ENCODE data around the gene ZNRD2. TPM values are rescaled to one million over a fixed set of nuclear protein-coding genes. Genes with fewer than 3 reads are reported as not detected.

Gene ZNRD2
- total RNA-seq, 1 experiment from 2014 or later, result 70.9 TPM

DNA sequence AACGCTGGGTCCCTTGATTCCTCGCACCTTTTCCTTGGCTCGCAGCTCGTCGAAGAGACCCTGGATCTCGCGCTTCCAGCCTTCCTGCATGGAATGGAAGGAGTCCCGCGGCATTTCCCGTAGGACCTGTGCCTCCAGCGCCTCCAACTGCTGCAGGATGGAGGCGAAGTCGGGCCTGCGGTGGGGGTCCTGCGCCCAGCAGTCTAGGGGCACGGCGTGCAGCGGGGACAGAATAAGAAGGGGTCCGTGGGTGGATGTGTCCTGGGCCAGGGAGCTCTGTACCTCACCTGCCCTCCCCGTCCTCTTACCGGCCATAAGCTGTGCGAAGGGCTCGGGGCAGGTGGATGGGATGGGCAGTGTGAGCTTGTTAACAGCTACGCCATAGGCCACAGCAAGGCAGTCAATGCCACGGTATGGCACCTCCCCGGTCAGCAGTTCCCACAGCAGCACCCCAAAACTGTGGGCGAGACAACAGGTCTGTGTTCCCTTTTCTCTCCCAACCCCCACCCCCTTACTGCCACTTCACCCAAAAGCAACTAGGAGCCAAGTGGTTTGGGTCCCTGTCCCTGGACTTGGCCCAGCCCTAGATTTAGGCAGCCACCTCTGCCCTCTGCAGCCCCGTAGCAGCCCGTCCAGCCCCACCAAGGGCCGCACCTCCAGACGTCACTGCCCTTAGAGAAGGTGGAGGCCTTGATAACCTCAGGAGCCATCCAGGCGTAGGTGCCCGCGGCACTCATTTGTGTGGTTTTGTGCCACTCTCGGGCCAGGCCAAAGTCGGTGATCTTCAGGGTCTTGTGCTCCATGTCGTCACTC lies 37.5 kb downstream of the ZNRD2 start:
- DNase-seq (ENCODE audit: low spot score), result no peak
- POLR2A ChIA-PET, result interaction anchor here (1.2 to 2.0 kb wide), 4 partner anchors 8 to 45 kb away, joined by 3 to 6 read pairs (median 6); partner anchors contain the start of gene PCNX3
- H3K4me1 Mint-ChIP-seq, result peaks cover 24% of the 10 kb centered on the region
- H3K4me3 Mint-ChIP-seq, result peak overlapping the region; percentile 70
- CTCF ChIA-PET, result interaction anchor here (0.7 to 16.2 kb wide), 19 partner anchors 7 to 415 kb away, joined by 3 to 311 read pairs (median 4); partner anchors contain the start of genes FAM89B, KCNK7, PCNX3 and SCYL1
- ATAC-seq, result peak; percentile 0; the same call in 1 of the 2 replicates
- H3K27me3 Mint-ChIP-seq (ENCODE audit: low read depth), result peaks cover 6% of the 10 kb centered on the region; the same call in 1 of the 2 replicates
- peaks cover 10% of the 10 kb centered on the region for H3K36me3 Mint-ChIP-seq
- no peaks in the 10 kb centered on the region for H3K9me3 Mint-ChIP-seq
- TF ChIP-seq, protein P1, sequence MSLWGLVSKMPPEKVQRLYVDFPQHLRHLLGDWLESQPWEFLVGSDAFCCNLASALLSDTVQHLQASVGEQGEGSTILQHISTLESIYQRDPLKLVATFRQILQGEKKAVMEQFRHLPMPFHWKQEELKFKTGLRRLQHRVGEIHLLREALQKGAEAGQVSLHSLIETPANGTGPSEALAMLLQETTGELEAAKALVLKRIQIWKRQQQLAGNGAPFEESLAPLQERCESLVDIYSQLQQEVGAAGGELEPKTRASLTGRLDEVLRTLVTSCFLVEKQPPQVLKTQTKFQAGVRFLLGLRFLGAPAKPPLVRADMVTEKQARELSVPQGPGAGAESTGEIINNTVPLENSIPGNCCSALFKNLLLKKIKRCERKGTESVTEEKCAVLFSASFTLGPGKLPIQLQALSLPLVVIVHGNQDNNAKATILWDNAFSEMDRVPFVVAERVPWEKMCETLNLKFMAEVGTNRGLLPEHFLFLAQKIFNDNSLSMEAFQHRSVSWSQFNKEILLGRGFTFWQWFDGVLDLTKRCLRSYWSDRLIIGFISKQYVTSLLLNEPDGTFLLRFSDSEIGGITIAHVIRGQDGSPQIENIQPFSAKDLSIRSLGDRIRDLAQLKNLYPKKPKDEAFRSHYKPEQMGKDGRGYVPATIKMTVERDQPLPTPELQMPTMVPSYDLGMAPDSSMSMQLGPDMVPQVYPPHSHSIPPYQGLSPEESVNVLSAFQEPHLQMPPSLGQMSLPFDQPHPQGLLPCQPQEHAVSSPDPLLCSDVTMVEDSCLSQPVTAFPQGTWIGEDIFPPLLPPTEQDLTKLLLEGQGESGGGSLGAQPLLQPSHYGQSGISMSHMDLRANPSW (CRISPR knock-in tag; conservative IDR thresholded peaks at IDR 0.05; ENCODE audit: low read depth), result no peak
- TF ChIP-seq KAT7 (CRISPR knock-in tag; IDR thresholded peaks at IDR 0.05; ENCODE audit: borderline replicate concordance) (no peak), E2F4 (CRISPR knock-in tag; IDR thresholded peaks at IDR 0.05; ENCODE audit: borderline replicate concordance, low read depth) (no peak), MXD4 (CRISPR knock-in tag; IDR thresholded peaks at IDR 0.05; ENCODE audit: borderline replicate concordance) (no peak), FOXK1 (CRISPR knock-in tag; IDR thresholded peaks at IDR 0.05) (no peak)
- 0 out of 2 replicates have a peak overlapping the region, but pooled peaks have one; percentile 65 for H3K27ac Mint-ChIP-seq

- Mint-ChIP-seq H3K27ac (no peak overlapping the region), H3K27me3 (ENCODE audit: low read depth) (no peaks in the 10 kb centered on the region; the same call in 1 of the 2 replicates), H3K9me3 (no peaks in the 10 kb centered on the region), H3K4me1 (peaks cover 29% of the 10 kb centered on the region), H3K36me3 (peaks cover 6% of the 10 kb centered on the region), H3K4me3 (no peak overlapping the region)
- CTCF ChIA-PET, result interaction anchor here (1.1 to 16.2 kb wide), 2 partner anchors 18 to 68 kb away, joined by 3 to 311 read pairs; partner anchors contain the start of gene KCNK7
- POLR2A ChIA-PET, result no interaction called here
- no peak for ATAC-seq
- DNase-seq (ENCODE audit: low spot score), result no peak
- TF ChIP-seq RELA (CRISPR knock-in tag; IDR thresholded peaks at IDR 0.05; ENCODE audit: borderline replicate concordance) (no peak), ESRRA (CRISPR knock-in tag; IDR thresholded peaks at IDR 0.05; ENCODE audit: borderline replicate concordance) (no peak), ZBTB21 (CRISPR knock-in tag; IDR thresholded peaks at IDR 0.05; ENCODE audit: borderline replicate concordance) (no peak), GRHL2 (CRISPR knock-in tag; IDR thresholded peaks at IDR 0.05; ENCODE audit: insufficient replicate concordance, severe bottlenecking) (no peak), IRF2 (CRISPR knock-in tag; IDR thresholded peaks at IDR 0.05; ENCODE audit: borderline replicate concordance, low read depth) (no peak), TP53 (CRISPR knock-in tag; IDR thresholded peaks at IDR 0.05) (no peak), FOXP1 (CRISPR knock-in tag; IDR thresholded peaks at IDR 0.05; ENCODE audit: borderline replicate concordance) (no peak), ZNF671 (CRISPR knock-in tag; IDR thresholded peaks at IDR 0.05) (no peak), TEAD1 (CRISPR knock-in tag; IDR thresholded peaks at IDR 0.05) (no peak), JAZF1 (CRISPR knock-in tag; IDR thresholded peaks at IDR 0.05) (no peak), ZNF423 (CRISPR knock-in tag; IDR thresholded peaks at IDR 0.05) (no peak), ATF6 (CRISPR knock-in tag; IDR thresholded peaks at IDR 0.05) (no peak)
- TF ChIP-seq, protein P2, sequence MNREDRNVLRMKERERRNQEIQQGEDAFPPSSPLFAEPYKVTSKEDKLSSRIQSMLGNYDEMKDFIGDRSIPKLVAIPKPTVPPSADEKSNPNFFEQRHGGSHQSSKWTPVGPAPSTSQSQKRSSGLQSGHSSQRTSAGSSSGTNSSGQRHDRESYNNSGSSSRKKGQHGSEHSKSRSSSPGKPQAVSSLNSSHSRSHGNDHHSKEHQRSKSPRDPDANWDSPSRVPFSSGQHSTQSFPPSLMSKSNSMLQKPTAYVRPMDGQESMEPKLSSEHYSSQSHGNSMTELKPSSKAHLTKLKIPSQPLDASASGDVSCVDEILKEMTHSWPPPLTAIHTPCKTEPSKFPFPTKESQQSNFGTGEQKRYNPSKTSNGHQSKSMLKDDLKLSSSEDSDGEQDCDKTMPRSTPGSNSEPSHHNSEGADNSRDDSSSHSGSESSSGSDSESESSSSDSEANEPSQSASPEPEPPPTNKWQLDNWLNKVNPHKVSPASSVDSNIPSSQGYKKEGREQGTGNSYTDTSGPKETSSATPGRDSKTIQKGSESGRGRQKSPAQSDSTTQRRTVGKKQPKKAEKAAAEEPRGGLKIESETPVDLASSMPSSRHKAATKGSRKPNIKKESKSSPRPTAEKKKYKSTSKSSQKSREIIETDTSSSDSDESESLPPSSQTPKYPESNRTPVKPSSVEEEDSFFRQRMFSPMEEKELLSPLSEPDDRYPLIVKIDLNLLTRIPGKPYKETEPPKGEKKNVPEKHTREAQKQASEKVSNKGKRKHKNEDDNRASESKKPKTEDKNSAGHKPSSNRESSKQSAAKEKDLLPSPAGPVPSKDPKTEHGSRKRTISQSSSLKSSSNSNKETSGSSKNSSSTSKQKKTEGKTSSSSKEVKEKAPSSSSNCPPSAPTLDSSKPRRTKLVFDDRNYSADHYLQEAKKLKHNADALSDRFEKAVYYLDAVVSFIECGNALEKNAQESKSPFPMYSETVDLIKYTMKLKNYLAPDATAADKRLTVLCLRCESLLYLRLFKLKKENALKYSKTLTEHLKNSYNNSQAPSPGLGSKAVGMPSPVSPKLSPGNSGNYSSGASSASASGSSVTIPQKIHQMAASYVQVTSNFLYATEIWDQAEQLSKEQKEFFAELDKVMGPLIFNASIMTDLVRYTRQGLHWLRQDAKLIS (CRISPR knock-in tag; IDR thresholded peaks at IDR 0.05; ENCODE audit: borderline replicate concordance), result no peak
- TF ChIP-seq, protein P3, sequence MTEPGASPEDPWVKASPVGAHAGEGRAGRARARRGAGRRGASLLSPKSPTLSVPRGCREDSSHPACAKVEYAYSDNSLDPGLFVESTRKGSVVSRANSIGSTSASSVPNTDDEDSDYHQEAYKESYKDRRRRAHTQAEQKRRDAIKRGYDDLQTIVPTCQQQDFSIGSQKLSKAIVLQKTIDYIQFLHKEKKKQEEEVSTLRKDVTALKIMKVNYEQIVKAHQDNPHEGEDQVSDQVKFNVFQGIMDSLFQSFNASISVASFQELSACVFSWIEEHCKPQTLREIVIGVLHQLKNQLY (CRISPR knock-in tag; IDR thresholded peaks at IDR 0.05), result no peak
- TF ChIP-seq, protein P4, sequence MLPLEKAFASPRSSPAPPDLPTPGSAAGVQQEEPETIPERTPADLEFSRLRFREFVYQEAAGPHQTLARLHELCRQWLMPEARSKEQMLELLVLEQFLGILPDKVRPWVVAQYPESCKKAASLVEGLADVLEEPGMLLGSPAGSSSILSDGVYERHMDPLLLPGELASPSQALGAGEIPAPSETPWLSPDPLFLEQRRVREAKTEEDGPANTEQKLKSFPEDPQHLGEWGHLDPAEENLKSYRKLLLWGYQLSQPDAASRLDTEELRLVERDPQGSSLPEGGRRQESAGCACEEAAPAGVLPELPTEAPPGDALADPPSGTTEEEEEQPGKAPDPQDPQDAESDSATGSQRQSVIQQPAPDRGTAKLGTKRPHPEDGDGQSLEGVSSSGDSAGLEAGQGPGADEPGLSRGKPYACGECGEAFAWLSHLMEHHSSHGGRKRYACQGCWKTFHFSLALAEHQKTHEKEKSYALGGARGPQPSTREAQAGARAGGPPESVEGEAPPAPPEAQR (CRISPR knock-in tag; IDR thresholded peaks at IDR 0.05), result no peak
Measured at GRCh38 chr11:65609229-65609628, 39.0 kb downstream of the ZNRD2 start.
